ENCODE results near the gene SMG6.
A peak's percentile ranks its signal among the peaks of the same experiment; 100 is the strongest.
"Not testable (repeated sequence)": the region's sequence is repeated elsewhere in the genome, so short reads cannot be mapped to it uniquely, and the experiment has no call there.

SMG6 gene

GRCh38 chr17:2171702-2172076, 131.9 kb downstream of the SMG6 start:
- 91% methylated on average over 5 of the region's 6 CpGs for WGBS (ENCODE audit: insufficient coverage)
- CTCF ChIA-PET = interaction anchor here (1.6 kb wide), 1 partner anchor 114 kb away, joined by 3 read pairs; no protein-coding TSS in a partner anchor
- POLR2A ChIA-PET = interaction anchor here (1.0 kb wide), 1 partner anchor 73 kb away, joined by 3 read pairs; no protein-coding TSS in a partner anchor
- Histone ChIP-seq H3K4me1 (ENCODE audit: control extremely low read depth in 1 of 4, control insufficient read depth in 4 of 4, insufficient read depth in 4 of 4, low read length in 3 of 4) (peaks cover 0 to 5% (median 3%) of the 10 kb centered on the region in 4 experiments), H3K4me3 (ENCODE audit: control insufficient read depth in 1 of 7, extremely low read depth in 1 of 7, insufficient read depth in 4 of 7, low read depth in 2 of 7, low read length in 6 of 7) (no peak overlapping the region), H3K36me3 (ENCODE audit: control insufficient read depth in 4 of 4, insufficient read depth in 4 of 4, low read length in 3 of 4) (peaks cover 5 to 42% (median 26%) of the 10 kb centered on the region in 4 experiments), H3K27me3 (replicated peaks in 2 of 5; ENCODE audit: control insufficient read depth in 4 of 5, insufficient read depth in 5 of 5, low read length in 4 of 5) (no peaks in the 10 kb centered on the region), H3K9me3 (ENCODE audit: control extremely low read depth in 1 of 5, control insufficient read depth in 4 of 5, insufficient read depth in 2 of 5, low read depth in 1 of 5, low read length in 4 of 5) (no peaks in the 10 kb centered on the region), H3K27ac (ENCODE audit: insufficient read depth in 1 of 2, low read depth in 1 of 2, low read length in 2 of 2, poor library complexity in 1 of 2, severe bottlenecking in 2 of 2) (no peak overlapping the region)
- DNase-seq = no peak

DNA sequence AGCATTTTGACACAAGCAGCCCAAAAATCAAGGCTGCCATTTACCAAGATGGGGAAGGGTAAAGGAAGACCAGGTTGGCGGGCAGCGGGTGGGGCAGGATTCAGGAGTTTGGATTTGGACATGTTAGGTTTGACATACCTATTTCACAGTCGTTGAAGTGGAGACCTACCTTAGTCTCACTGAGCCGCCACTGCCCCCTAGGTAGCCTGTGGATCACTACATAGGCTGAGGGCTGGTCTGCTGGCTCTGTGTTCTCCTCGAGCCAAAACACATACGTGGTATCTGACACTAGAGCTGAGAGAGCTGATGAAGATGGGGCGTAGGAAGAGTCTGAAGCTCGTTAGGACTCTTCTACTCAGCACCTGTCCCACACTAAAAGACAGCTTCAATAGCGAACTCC, 133.6 kb downstream of the SMG6 start:
- DNase-seq = peak; percentile 42 to 53 (median 43)

GRCh38 chr17:2165723-2166122, 137.9 kb downstream of the SMG6 start:
- H3K4me3 ChIP-seq (ENCODE audit: control insufficient read depth in 1 of 7, extremely low read depth in 1 of 7, insufficient read depth in 4 of 7, low read depth in 2 of 7, low read length in 6 of 7); H3K27me3 ChIP-seq (replicated peaks in 2 of 5; ENCODE audit: control insufficient read depth in 4 of 5, insufficient read depth in 5 of 5, low read length in 4 of 5); H3K9me3 ChIP-seq (ENCODE audit: control extremely low read depth in 1 of 5, control insufficient read depth in 4 of 5, insufficient read depth in 2 of 5, low read depth in 1 of 5, low read length in 4 of 5); H3K4me1 ChIP-seq (ENCODE audit: control extremely low read depth in 1 of 4, control insufficient read depth in 4 of 4, insufficient read depth in 4 of 4, low read length in 3 of 4); H3K27ac ChIP-seq (ENCODE audit: insufficient read depth in 1 of 2, low read depth in 1 of 2, low read length in 2 of 2, poor library complexity in 1 of 2, severe bottlenecking in 2 of 2); DNase-seq: not testable (repeated sequence)
- H3K36me3 ChIP-seq (ENCODE audit: control insufficient read depth in 4 of 4, insufficient read depth in 4 of 4, low read length in 3 of 4) = peaks cover 5 to 24% (median 9%) of the 10 kb centered on the region in 4 experiments
- 100% methylated on average over 5 of the region's 12 CpGs for WGBS (ENCODE audit: insufficient coverage)
- ChIA-PET POLR2A (interaction anchor here (0.6 kb wide), 1 partner anchor 22 kb away, joined by 3 read pairs; no protein-coding TSS in a partner anchor), CTCF (interaction anchor here (0.7 to 1.9 kb wide), 7 partner anchors 9 to 111 kb away, joined by 3 to 9 read pairs (median 5); partner anchors contain the start of gene HIC1)

More for the DNA sequence above, 133.6 kb downstream of the SMG6 start:
- Histone ChIP-seq H3K4me1 (ENCODE audit: control extremely low read depth in 1 of 4, control insufficient read depth in 4 of 4, insufficient read depth in 4 of 4, low read length in 3 of 4) (peaks cover 0 to 5% (median 2%) of the 10 kb centered on the region in 4 experiments), H3K9me3 (ENCODE audit: control extremely low read depth in 1 of 5, control insufficient read depth in 4 of 5, insufficient read depth in 2 of 5, low read depth in 1 of 5, low read length in 4 of 5) (no peaks in the 10 kb centered on the region), H3K27me3 (replicated peaks in 2 of 5; ENCODE audit: control insufficient read depth in 4 of 5, insufficient read depth in 5 of 5, low read length in 4 of 5) (no peaks in the 10 kb centered on the region), H3K4me3 (ENCODE audit: control insufficient read depth in 1 of 7, extremely low read depth in 1 of 7, insufficient read depth in 4 of 7, low read depth in 2 of 7, low read length in 6 of 7) (no peak overlapping the region), H3K36me3 (ENCODE audit: control insufficient read depth in 4 of 4, insufficient read depth in 4 of 4, low read length in 3 of 4) (peaks cover 5 to 36% (median 26%) of the 10 kb centered on the region in 4 experiments), H3K27ac (ENCODE audit: insufficient read depth in 1 of 2, low read depth in 1 of 2, low read length in 2 of 2, poor library complexity in 1 of 2, severe bottlenecking in 2 of 2) (no peak overlapping the region)
- 85% methylated on average over 8 of the region's 9 CpGs for WGBS (ENCODE audit: insufficient coverage)
- ChIA-PET POLR2A (no interaction called here), CTCF (interaction anchor here (0.6 to 3.0 kb wide), 17 partner anchors 8 to 118 kb away, joined by 3 to 18 read pairs (median 3); no protein-coding TSS in a partner anchor)

DNA sequence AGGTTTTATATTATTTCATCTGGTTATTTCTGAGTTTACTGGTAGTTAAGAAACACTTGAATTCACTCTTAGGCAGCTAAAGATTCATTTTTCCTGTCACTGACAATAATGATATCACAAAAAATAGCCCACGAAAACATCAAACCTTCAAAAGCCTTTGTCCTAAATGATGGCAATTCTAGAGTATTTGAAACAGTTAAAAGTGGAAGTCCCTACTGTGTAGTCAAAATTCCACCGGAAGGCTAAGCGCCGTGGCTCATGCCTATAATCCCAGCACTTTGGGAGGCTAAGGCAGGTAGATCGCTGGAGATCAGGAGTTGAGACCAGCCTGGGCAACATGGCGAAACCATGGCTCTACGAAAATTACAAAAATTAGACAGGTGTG, 145.2 kb downstream of the SMG6 start:
- peaks cover 0 to 13% (median 4%) of the 10 kb centered on the region in 4 experiments for H3K36me3 ChIP-seq (ENCODE audit: control insufficient read depth in 4 of 4, insufficient read depth in 4 of 4, low read length in 3 of 4)
- H3K27ac ChIP-seq (ENCODE audit: insufficient read depth in 1 of 2, low read depth in 1 of 2, low read length in 2 of 2, poor library complexity in 1 of 2, severe bottlenecking in 2 of 2) = no peak overlapping the region
- no peaks in the 10 kb centered on the region for H3K27me3 ChIP-seq (replicated peaks in 2 of 5; ENCODE audit: control insufficient read depth in 4 of 5, insufficient read depth in 5 of 5, low read length in 4 of 5)
- ChIA-PET CTCF (interaction anchor here (0.6 to 2.0 kb wide), 6 partner anchors 11 to 71 kb away, joined by 3 to 8 read pairs (median 3); no protein-coding TSS in a partner anchor), POLR2A (interaction anchor here (0.7 kb wide), 1 partner anchor 20 kb away, joined by 3 read pairs; no protein-coding TSS in a partner anchor)
- H3K4me1 ChIP-seq (ENCODE audit: control extremely low read depth in 1 of 4, control insufficient read depth in 4 of 4, insufficient read depth in 4 of 4, low read length in 3 of 4) = peaks cover 21 to 36% (median 27%) of the 10 kb centered on the region in 4 experiments
- no peaks in the 10 kb centered on the region for H3K9me3 ChIP-seq (ENCODE audit: control extremely low read depth in 1 of 5, control insufficient read depth in 4 of 5, insufficient read depth in 2 of 5, low read depth in 1 of 5, low read length in 4 of 5)
- H3K4me3 ChIP-seq (ENCODE audit: control insufficient read depth in 1 of 7, extremely low read depth in 1 of 7, insufficient read depth in 4 of 7, low read depth in 2 of 7, low read length in 6 of 7) = no peak overlapping the region
- no peak for DNase-seq
- 100% methylated on average over 6 of the region's 7 CpGs for WGBS (ENCODE audit: insufficient coverage)

- H3K27ac ChIP-seq (ENCODE audit: insufficient read depth in 1 of 2, low read depth in 1 of 2, low read length in 2 of 2, poor library complexity in 1 of 2, severe bottlenecking in 2 of 2) = peak overlapping the region in 1 of 2 experiments; percentile 30
- WGBS (ENCODE audit: insufficient coverage) = 42% methylated on average over 2 of the region's 3 CpGs
- H3K4me3 ChIP-seq (ENCODE audit: control insufficient read depth in 1 of 7, extremely low read depth in 1 of 7, insufficient read depth in 4 of 7, low read depth in 2 of 7, low read length in 6 of 7) = no peak overlapping the region
- H3K36me3 ChIP-seq (ENCODE audit: control insufficient read depth in 4 of 4, insufficient read depth in 4 of 4, low read length in 3 of 4) = peaks cover 0 to 13% (median 4%) of the 10 kb centered on the region in 4 experiments
- DNase-seq = peak; percentile 57 to 85 (median 84)
- POLR2A ChIA-PET = interaction anchor here (0.6 to 0.7 kb wide), 2 partner anchors 17 to 19 kb away, joined by 3 to 4 read pairs; no protein-coding TSS in a partner anchor
- H3K9me3 ChIP-seq (ENCODE audit: control extremely low read depth in 1 of 5, control insufficient read depth in 4 of 5, insufficient read depth in 2 of 5, low read depth in 1 of 5, low read length in 4 of 5) = no peaks in the 10 kb centered on the region
- H3K4me1 ChIP-seq (ENCODE audit: control extremely low read depth in 1 of 4, control insufficient read depth in 4 of 4, insufficient read depth in 4 of 4, low read length in 3 of 4) = peaks cover 21 to 36% (median 27%) of the 10 kb centered on the region in 4 experiments
- no peaks in the 10 kb centered on the region for H3K27me3 ChIP-seq (replicated peaks in 2 of 5; ENCODE audit: control insufficient read depth in 4 of 5, insufficient read depth in 5 of 5, low read length in 4 of 5)
- CTCF ChIA-PET = interaction anchor here (0.6 to 2.0 kb wide), 7 partner anchors 11 to 100 kb away, joined by 3 to 8 read pairs (median 3); no protein-coding TSS in a partner anchor
Observed at GRCh38 chr17:2157675-2158395, 145.8 kb downstream of the SMG6 start.

DNA sequence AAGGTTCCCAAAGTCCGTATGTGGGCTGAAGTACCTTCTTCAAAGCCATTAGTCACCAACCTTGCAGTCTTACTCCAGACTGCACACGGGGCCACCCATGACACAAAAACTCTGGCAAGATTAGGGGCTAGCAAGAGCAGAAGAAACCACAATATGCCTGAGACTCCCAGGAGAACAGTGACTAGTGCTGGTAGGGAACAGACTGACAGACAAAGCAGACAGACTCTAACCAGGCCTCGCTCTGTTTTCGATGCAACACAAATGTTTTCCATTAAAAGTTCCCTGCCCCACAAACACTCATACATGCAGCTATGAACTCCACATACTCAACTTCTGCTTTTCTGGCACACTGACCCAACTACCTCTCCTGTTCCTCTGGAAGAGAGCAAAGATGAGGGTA, 146.5 kb downstream of the SMG6 start:
- peaks cover 21 to 36% (median 27%) of the 10 kb centered on the region in 4 experiments for H3K4me1 ChIP-seq (ENCODE audit: control extremely low read depth in 1 of 4, control insufficient read depth in 4 of 4, insufficient read depth in 4 of 4, low read length in 3 of 4)
- H3K9me3 ChIP-seq (ENCODE audit: control extremely low read depth in 1 of 5, control insufficient read depth in 4 of 5, insufficient read depth in 2 of 5, low read depth in 1 of 5, low read length in 4 of 5) = no peaks in the 10 kb centered on the region
- peaks cover 0 to 10% (median 4%) of the 10 kb centered on the region in 4 experiments for H3K36me3 ChIP-seq (ENCODE audit: control insufficient read depth in 4 of 4, insufficient read depth in 4 of 4, low read length in 3 of 4)
- 37% methylated on average over 2 of the region's 4 CpGs for WGBS (ENCODE audit: insufficient coverage)
- no peak overlapping the region for H3K27ac ChIP-seq (ENCODE audit: insufficient read depth in 1 of 2, low read depth in 1 of 2, low read length in 2 of 2, poor library complexity in 1 of 2, severe bottlenecking in 2 of 2)
- POLR2A ChIA-PET = interaction anchor here (0.6 kb wide), 1 partner anchor 17 kb away, joined by 4 read pairs; no protein-coding TSS in a partner anchor
- H3K27me3 ChIP-seq (replicated peaks in 2 of 5; ENCODE audit: control insufficient read depth in 4 of 5, insufficient read depth in 5 of 5, low read length in 4 of 5) = no peaks in the 10 kb centered on the region
- CTCF ChIA-PET = interaction anchor here (0.8 to 2.0 kb wide), 4 partner anchors 9 to 99 kb away, joined by 3 to 8 read pairs (median 4); no protein-coding TSS in a partner anchor
- peak in 2 of 3 donors; percentile 64 for DNase-seq
- no peak overlapping the region for H3K4me3 ChIP-seq (ENCODE audit: control insufficient read depth in 1 of 7, extremely low read depth in 1 of 7, insufficient read depth in 4 of 7, low read depth in 2 of 7, low read length in 6 of 7)

Data from common myeloid progenitor, CD34-positive (primary cell).